Measurements from ENCODE around the gene IMMP2L.

The IMMP2L gene

GRCh38 chr7:111210043-111210442 is 352.2 kb downstream of the IMMP2L start:
- DNase-seq (ENCODE audit: low read depth, low spot score) = no peak
- no peak overlapping the region for H3K4me3 ChIP-seq (ENCODE audit: low read length)

DNA sequence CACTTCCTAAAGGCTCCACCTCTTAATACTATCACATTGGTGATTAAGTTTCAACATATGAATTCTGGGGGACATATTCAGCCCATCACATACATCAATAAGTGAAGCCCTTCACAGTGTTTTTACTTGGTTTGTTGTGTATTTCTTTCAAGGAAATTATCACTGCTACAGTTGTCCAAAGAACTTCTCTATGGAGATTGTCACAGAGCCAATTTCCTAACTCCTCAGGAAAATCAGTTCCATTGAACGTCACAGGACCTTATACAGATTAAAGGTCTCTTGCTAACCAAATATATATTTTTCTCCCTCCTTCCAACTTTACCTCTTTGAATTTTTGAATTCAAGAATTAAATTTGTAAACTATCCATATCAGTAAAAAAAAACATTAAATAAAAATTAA is 357.0 kb downstream of the IMMP2L start:
- DNase-seq (ENCODE audit: low read depth, low spot score) = no peak

DNA sequence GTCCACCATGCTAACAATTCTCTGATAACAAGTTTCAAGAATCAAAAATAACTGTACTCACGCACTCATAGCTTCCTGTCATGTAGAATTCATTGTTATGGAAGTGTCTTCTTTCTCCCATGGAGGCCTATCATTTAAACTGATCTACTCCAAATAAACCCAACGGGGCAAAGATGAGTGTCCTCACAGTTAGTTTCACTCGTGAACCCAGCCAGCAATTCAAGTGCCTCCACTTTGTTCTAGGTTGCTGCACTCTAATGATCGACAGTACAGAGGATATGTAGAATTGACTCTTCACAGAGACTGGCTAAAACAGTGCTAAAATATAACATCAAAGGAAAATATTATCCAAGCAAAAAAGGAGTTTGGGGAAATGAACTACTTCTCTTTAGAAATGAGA is 360.0 kb downstream of the IMMP2L start:
- no peak overlapping the region for H3K4me3 ChIP-seq (ENCODE audit: low read length)
- DNase-seq (ENCODE audit: low read depth, low spot score) = no peak

More for the DNA sequence above, 357.0 kb downstream of the IMMP2L start:
- no peak overlapping the region for H3K4me3 ChIP-seq (ENCODE audit: low read length)

GRCh38 chr7:111199643-111200042 is 362.6 kb downstream of the IMMP2L start:
- no peak overlapping the region for H3K4me3 ChIP-seq (ENCODE audit: low read length)
- no peak for DNase-seq (ENCODE audit: low read depth, low spot score)

DNA sequence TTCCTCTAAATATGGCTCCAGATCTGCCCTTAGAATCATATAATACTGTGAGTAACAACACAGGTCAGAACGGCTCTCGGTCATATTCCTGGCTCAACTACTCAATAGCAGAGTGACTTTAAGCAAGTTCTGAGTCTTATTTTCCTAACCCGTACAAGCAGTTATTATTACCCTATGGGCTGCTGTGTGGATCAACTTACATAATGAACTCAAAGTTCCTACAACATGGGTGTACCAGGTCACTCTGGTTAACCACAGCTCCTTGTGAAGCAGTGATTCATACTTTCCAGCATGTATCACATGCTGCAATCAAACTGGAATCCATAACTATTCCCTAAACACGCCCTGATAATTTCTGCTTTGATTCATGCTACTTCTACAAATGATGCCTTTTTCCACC is 364.0 kb downstream of the IMMP2L start:
- no peak for DNase-seq (ENCODE audit: low read depth, low spot score)
- no peak overlapping the region for H3K4me3 ChIP-seq (ENCODE audit: low read length)

DNA sequence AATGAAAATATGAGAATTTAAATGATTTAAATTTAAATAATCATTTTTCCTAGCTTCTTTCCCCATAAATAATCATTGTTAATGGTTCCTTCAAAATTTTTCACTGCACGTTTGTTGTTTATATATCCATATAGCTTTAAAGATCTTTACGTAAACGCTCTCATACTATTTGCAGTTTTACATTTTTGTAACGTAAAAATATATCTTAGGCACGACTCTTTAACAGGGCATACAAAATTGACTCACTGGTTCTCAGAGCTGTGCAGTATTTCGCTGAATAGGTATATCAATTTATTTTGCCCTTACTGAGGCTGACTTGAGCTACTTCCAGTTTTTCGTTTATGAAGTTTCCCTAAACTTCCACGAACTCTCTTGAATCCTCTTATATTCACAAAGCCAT is 365.6 kb downstream of the IMMP2L start:
- H3K4me3 ChIP-seq (ENCODE audit: low read length) = no peak overlapping the region
- no peak for DNase-seq (ENCODE audit: low read depth, low spot score)

DNA sequence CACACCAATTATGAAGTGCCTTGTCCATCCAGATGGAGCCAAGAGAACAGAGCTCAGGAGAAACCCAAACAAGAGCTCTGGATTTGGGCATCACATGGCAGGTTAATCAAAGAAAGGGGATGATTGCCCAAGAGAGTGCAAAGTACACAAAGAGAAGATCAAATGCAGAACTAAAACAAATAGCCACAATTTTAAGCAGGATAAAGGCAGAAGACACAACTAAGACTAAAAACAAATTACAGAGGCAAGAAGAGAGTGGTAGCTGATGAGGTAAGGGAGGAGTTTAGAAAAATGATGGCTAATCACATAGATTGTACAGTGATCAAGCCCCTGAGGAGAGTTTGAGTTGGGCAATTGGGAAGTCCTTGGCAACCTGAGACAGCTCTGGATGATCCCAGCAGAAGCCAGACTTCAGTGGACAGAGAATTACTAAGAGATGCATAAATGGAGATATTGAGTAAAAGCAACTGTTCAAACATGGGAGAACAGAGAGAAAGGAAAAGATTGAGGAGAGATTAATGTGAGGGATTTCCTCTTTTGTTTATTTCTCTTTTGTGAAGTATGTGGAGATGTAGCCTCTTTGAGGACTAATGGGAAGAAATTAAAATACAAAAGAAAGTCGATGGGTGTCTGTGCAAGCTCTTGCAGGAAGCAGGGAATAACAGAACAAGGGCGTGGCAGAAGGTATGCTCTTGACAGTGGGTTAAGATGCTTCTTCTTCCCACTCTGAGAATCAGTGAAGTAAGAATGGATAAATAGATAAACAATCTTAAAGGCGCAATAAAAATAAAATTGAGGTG is 369.5 kb downstream of the IMMP2L start:
- no peak overlapping the region for H3K4me3 ChIP-seq (ENCODE audit: low read length)
- no peak for DNase-seq (ENCODE audit: low read depth, low spot score)

DNA sequence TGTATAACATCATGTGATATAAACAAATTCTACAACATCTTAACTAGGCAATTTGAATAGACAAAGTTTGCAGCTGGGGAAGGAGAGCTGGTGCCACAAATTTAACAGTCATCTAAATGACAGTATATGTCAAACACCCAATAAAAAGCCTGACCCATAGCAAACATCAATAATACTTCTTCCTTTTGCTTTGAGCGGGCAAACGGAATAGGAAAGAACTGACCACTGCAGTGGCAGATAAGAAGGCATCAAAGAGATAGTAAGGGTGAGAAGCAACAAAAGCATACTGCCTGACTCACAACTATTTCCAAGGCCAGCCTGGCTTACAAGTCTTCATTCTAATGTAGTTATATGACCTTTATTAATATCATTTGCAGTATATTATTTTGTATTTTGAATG is 371.5 kb downstream of the IMMP2L start:
- no peak for DNase-seq (ENCODE audit: low read depth, low spot score)

DNA sequence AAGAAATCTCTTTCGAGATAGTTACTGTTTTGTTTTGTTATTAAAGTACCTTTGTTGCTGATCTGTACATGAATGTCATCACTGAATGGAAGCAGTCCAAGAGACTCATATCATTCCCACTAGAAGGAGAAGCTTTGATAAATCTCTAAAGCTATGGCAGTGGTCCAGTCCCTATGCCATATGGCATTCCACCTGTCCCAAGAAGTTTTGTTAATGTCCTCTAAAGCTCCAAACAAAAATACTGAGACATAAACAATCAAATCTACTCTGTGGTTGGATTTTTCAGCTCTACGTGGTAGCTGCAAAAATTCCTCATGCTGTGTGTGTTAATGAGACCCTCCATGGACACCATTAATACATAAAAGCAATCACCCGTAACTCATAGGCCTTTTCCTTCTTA is 377.3 kb downstream of the IMMP2L start:
- no peak for DNase-seq (ENCODE audit: low read depth, low spot score)
- no peak overlapping the region for H3K4me3 ChIP-seq (ENCODE audit: low read length)

More for the DNA sequence above, 371.5 kb downstream of the IMMP2L start:
- H3K4me3 ChIP-seq (ENCODE audit: low read length) = no peak overlapping the region

- no peak overlapping the region for H3K4me3 ChIP-seq (ENCODE audit: low read length)
These were observed 379.0 kb downstream of the IMMP2L start for GRCh38 chr7:111183321-111183720.

DNA sequence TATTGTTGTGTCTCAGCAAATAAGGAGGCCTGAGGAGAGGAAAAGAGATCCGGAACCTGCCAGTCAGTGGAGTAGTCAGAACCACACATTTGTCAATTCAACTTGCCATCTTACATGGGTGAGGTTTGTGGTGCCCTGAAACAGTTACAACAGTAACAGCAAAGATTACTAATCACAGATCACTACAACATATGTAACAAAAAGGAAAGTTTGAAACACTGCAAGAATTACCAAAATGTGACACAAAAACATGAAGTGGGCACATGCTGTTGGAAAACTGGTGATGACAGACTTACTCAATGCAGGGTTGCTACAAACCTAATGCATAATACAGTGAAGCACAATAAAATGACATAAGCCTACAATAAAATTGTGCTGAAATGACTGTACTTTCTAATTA is 382.0 kb downstream of the IMMP2L start:
- no peak for DNase-seq (ENCODE audit: low read depth, low spot score)
- H3K4me3 ChIP-seq (ENCODE audit: low read length) = no peak overlapping the region

More at GRCh38 chr7:111183321-111183720, 379.0 kb downstream of the IMMP2L start:
- no peak for DNase-seq (ENCODE audit: low read depth, low spot score)

GRCh38 chr7:111175908-111176441 is 386.3 kb downstream of the IMMP2L start:
- peak; percentile 9 for DNase-seq (ENCODE audit: low read depth, low spot score)
- no peak overlapping the region for H3K4me3 ChIP-seq (ENCODE audit: low read length)

GRCh38 chr7:111174510-111174909 is 387.8 kb downstream of the IMMP2L start:
- H3K4me3 ChIP-seq (ENCODE audit: low read length) = no peak overlapping the region
- DNase-seq (ENCODE audit: low read depth, low spot score) = no peak

GRCh38 chr7:111173990-111174389 is 388.3 kb downstream of the IMMP2L start:
- H3K4me3 ChIP-seq (ENCODE audit: low read length) = no peak overlapping the region
- DNase-seq (ENCODE audit: low read depth, low spot score) = no peak

- H3K4me3 ChIP-seq (ENCODE audit: low read length) = no peak overlapping the region
- no peak for DNase-seq (ENCODE audit: low read depth, low spot score)
These were observed 388.8 kb downstream of the IMMP2L start for GRCh38 chr7:111173528-111173927.

- no peak overlapping the region for H3K4me3 ChIP-seq (ENCODE audit: low read length)
- no peak for DNase-seq (ENCODE audit: low read depth, low spot score)
These were observed 389.6 kb downstream of the IMMP2L start for GRCh38 chr7:111172564-111173257.

- H3K4me3 ChIP-seq (ENCODE audit: low read length) = no peak overlapping the region
- DNase-seq (ENCODE audit: low read depth, low spot score) = no peak
These were observed 394.1 kb downstream of the IMMP2L start for GRCh38 chr7:111168182-111168581.

DNA sequence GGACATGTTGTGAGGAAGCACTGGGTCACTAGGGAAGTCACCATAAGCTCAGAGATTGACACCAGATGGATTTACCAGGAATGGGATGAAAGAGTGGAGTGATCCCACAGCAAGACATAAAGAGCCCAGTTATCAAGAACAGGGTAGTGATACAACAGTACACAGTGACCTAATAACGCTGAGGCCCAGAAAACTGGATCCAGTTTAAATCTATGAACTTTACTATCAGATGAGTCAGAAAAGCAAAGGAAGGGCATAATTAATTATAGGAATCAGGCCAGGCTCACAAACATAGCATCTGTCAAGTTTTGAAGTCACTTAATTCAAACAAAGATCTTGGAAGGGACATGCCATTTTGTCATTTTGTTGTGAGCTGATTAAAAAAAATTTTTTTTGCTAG is 397.9 kb downstream of the IMMP2L start:
- no peak overlapping the region for H3K4me3 ChIP-seq (ENCODE audit: low read length)
- no peak for DNase-seq (ENCODE audit: low read depth, low spot score)

DNA sequence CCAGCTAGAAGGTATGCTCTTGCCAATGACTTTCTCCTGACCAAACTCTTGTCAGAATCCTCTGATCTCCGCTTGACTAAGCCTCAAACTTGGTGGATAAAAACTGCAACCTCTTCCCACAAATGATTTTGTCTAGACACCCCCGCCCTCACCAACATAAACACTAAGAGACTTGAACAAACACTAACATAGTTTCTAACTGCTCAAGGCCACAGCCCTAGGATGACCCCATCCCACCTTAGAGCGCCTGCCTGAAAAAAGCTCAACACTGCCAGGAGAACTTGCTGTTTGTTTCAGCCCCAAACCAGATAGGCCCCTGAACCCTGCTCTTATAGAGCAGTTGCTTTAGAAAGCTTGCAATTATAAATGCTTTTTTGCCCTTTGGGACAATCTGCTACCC is 399.6 kb downstream of the IMMP2L start:
- H3K4me3 ChIP-seq (ENCODE audit: low read length) = no peak overlapping the region
- DNase-seq (ENCODE audit: low read depth, low spot score) = no peak

DNA sequence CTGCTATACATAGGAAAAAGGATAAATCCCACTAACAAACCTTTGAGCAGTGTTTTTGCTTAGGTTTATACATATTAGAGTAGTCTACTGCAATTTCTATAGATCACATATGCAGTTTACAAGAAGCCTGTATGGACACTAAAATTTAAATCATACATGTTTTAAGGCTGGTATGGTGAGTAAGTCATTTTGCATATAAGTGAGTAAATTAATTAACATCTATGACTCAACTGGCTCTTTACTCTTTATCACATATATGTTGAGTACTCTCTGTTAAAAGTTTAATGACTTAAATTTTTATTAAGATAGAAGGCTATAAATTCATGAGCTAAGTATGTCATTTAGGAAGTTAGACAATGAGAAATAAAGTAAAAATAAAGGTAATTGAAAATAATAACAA is 402.0 kb downstream of the IMMP2L start:
- no peak for DNase-seq (ENCODE audit: low read depth, low spot score)
- H3K4me3 ChIP-seq (ENCODE audit: low read length) = no peak overlapping the region
